GM21825 (cell line): ENCODE measurements around the gene RWDD1.
"Not testable (repeated sequence)": the region's sequence is repeated elsewhere in the genome, so short reads cannot be mapped to it uniquely, and the experiment has no call there.

Experiments used
- ATAC-seq: cut with Tn5 transposase; IDR thresholded peaks from one replicate; pipeline ENCODE4 v1.9.1; 2021; ENCODE audit warnings: mild to moderate bottlenecking, moderate library complexity; ENCODE audit not compliant: unreplicated experiment

Gene RWDD1

DNA sequence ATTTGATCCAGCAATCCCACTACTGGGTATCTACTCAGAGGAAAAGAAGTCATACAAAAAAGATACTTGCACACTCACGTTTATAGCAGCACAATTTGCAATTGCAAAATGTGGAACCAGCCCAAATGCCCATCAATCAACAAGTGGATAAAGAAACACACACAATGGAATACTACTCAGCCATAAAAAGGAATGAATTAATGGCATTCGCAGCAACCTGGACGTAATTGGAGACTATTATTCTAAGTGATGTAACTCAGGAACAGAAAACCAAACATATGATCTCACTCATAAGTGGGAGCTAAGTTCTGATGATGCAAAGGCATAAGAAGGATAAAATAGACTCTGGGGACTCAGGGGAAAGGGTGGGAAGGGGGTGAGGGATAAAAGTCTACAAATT lies 33.6 kb downstream of the RWDD1 start:
- not testable (repeated sequence) for ATAC-seq

- no peak for ATAC-seq
These were observed 34.6 kb downstream of the RWDD1 start for GRCh38 chr6:116605935-116606334.

- ATAC-seq: no peak
These were observed 39.8 kb downstream of the RWDD1 start for GRCh38 chr6:116611056-116611455.

GRCh38 chr6:116615937-116616736 lies 44.8 kb downstream of the RWDD1 start, which contains the start of gene RSPH4A:
Gene RSPH4A (plus strand): TSS chr6:116616479. CDS start chr6:116616624, 145 bp downstream.
- peak; percentile 100 for ATAC-seq

- no peak for ATAC-seq
These were observed 45.4 kb downstream of the RWDD1 start for GRCh38 chr6:116616737-116617053.

- no peak for ATAC-seq
These were observed 52.9 kb downstream of the RWDD1 start for GRCh38 chr6:116624036-116624805.

- ATAC-seq: no peak
These were observed 54.6 kb downstream of the RWDD1 start for GRCh38 chr6:116625872-116626271.

DNA sequence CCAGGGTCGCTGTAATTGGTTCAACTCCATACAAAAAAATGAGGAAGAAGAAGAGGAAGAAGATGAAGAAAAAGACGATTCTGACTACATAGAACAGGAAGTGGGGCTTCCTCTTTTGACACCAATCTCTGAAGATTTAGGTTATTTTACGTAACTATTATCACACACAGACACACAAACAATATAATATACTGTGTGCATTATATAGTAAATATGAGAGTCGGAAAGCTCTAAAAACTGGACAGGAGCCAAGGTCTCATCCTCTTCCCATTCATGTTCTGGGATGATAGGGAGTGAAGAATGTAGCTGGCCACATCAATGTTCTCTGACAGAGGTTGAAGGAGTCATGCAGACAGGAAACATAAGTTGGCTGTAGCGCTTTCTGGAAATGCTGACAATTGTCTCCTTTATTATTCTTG lies 58.3 kb downstream of the RWDD1 start:
- no peak for ATAC-seq

GRCh38 chr6:116631379-116631990 lies 60.2 kb downstream of the RWDD1 start:
- peak; percentile 93 for ATAC-seq

DNA sequence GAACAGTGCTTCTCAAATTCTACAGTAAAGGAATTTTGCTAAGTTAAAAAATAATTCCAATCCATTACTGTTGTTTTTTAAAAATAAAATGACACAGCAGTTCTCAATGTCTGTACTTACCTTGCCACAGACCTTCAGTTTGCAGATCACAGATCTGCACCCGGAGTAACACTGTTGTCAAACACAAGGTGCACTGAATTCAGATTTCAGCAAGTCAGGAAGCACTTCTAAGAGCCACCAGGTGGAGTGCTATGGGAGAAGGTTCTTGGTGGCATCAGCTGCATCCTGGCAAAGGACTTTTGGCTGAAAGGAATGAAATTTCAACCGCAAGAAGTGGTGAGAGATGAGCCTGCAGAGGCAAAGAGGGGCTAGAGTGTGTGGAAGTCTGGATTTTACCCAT lies 62.4 kb downstream of the RWDD1 start:
- ATAC-seq: no peak
